ENCODE measurements around the gene TRIM9. TPM values are rescaled to one million over a fixed set of nuclear protein-coding genes. Genes with fewer than 3 reads are reported as not detected.

TRIM9 gene
- total RNA-seq, 1 donor, result 1.1 TPM

DNA sequence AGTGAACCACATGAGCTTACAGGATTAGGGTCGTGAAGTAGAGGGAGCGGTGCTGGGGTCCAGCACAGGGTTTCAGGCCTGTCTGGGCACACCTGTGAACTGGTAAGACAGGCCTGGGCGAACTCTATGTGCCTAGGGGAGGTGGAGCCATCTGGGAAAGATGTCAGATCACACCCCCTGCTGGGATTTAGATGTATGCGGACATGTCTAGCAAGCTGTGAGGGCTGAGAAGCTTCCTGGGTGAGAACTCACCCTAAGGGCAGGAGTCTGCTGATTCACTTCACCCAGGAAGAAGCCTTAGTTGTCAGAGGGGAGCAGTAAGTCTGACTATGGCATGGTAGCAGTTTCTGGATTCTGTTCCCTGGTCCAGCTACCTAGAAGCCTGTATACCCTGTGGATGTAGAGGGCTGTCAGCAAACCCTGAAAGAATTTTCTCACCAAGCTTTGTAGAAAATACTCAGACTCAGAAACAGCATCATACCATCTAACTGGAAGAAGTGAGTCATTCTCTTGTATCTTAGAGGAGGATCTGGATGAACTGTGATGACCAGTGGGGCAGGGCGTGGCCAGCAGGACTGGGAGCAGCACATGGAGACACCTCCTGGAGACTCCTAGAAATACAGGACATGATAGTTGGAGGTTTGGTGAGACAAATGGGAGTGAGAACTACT lies 139.4 kb downstream of the TRIM9 start:
- Histone ChIP-seq H4K20me1 (ENCODE audit: insufficient read depth, low read length) (no peaks in the 10 kb centered on the region), H3K4me2 (ENCODE audit: insufficient read depth, low read length) (peak overlapping the region; percentile 42), H3K4me1 (ENCODE audit: insufficient read depth, low read length) (peaks cover 15% of the 10 kb centered on the region), H3K27ac (ENCODE audit: low read depth, low read length) (peak overlapping the region; percentile 93), H3K79me2 (ENCODE audit: insufficient read depth, low read length) (no peaks in the 10 kb centered on the region), H3K9me3 (ENCODE audit: low read depth, low read length) (no peaks in the 10 kb centered on the region), H3K4me3 (ENCODE audit: insufficient read depth, low read length) (no peak overlapping the region), H3K36me3 (ENCODE audit: insufficient read depth, low read length) (no peaks in the 10 kb centered on the region), H2AFZ (ENCODE audit: low read length) (peak overlapping the region; percentile 64), H3K27me3 (ENCODE audit: insufficient read depth, low read length) (no peaks in the 10 kb centered on the region)
- TF ChIP-seq, protein P1, sequence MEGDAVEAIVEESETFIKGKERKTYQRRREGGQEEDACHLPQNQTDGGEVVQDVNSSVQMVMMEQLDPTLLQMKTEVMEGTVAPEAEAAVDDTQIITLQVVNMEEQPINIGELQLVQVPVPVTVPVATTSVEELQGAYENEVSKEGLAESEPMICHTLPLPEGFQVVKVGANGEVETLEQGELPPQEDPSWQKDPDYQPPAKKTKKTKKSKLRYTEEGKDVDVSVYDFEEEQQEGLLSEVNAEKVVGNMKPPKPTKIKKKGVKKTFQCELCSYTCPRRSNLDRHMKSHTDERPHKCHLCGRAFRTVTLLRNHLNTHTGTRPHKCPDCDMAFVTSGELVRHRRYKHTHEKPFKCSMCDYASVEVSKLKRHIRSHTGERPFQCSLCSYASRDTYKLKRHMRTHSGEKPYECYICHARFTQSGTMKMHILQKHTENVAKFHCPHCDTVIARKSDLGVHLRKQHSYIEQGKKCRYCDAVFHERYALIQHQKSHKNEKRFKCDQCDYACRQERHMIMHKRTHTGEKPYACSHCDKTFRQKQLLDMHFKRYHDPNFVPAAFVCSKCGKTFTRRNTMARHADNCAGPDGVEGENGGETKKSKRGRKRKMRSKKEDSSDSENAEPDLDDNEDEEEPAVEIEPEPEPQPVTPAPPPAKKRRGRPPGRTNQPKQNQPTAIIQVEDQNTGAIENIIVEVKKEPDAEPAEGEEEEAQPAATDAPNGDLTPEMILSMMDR (IDR thresholded peaks at IDR 0.05; ENCODE audit: extremely low read depth, low read depth, low read length), result peak; percentile 68
- DNase-seq (ENCODE audit: insufficient read length, low spot score, missing footprints), result peak; percentile 98

DNA sequence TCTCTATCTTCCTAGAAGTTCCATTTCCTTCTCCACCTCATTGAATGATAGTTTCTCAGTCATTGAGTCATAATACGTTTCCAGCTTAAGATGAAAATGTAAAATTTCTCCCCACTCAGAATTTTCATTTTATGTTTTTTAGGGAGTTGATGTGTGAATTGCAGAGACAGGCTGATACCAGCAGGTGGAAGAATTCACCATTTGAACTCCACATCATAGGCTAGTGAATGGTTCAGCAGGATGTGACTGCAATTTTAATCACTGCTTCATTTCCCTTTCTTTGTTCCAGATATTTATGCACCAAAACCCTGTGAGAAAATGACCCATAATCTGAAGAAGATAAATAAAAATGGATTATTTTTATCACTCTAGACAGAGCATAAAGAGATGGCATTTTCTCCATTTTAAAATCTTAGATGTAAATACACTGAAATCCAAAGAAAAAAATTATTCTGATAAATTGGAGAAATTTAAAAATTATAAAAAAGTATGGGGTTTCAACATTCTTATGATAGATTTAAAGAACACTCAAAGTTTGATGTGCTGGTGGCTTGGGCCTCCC lies 140.0 kb downstream of the TRIM9 start:
- Histone ChIP-seq H3K9me3 (ENCODE audit: low read depth, low read length) (no peaks in the 10 kb centered on the region), H3K27me3 (ENCODE audit: insufficient read depth, low read length) (no peaks in the 10 kb centered on the region), H3K4me3 (ENCODE audit: insufficient read depth, low read length) (no peak overlapping the region), H4K20me1 (ENCODE audit: insufficient read depth, low read length) (no peaks in the 10 kb centered on the region), H3K4me2 (ENCODE audit: insufficient read depth, low read length) (peak overlapping the region; percentile 42), H3K36me3 (ENCODE audit: insufficient read depth, low read length) (no peaks in the 10 kb centered on the region), H3K27ac (ENCODE audit: low read depth, low read length) (peak overlapping the region; percentile 93), H3K4me1 (ENCODE audit: insufficient read depth, low read length) (peaks cover 15% of the 10 kb centered on the region), H3K79me2 (ENCODE audit: insufficient read depth, low read length) (no peaks in the 10 kb centered on the region), H2AFZ (ENCODE audit: low read length) (peak overlapping the region; percentile 64)
- DNase-seq (ENCODE audit: insufficient read length, low spot score, missing footprints), result peak; percentile 72
- TF ChIP-seq, protein P1 (IDR thresholded peaks at IDR 0.05; ENCODE audit: extremely low read depth, low read depth, low read length), result peak; percentile 81

DNA sequence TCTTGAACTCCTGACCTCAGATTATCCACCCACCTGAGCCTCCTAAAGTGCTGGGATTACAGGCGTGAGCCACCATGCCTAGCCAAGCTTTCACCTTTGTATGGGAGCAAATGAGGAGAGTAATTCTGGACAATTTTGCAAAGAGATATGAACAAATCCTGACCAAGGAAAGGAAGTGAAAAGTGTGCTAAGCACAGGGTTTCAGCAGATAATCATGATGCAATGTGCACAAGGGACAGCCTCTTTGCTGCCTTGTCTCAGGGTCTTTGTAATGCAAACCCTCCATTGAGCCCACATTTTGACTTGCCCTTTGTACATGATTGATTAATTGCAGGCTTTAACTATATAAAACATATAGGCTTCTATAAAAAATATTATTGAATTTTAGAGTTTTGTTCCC lies 141.4 kb downstream of the TRIM9 start:
- Histone ChIP-seq H3K4me2 (ENCODE audit: insufficient read depth, low read length) (no peak overlapping the region), H3K36me3 (ENCODE audit: insufficient read depth, low read length) (no peaks in the 10 kb centered on the region), H3K9me3 (ENCODE audit: low read depth, low read length) (no peaks in the 10 kb centered on the region), H3K27ac (ENCODE audit: low read depth, low read length) (no peak overlapping the region), H4K20me1 (ENCODE audit: insufficient read depth, low read length) (no peaks in the 10 kb centered on the region), H3K79me2 (ENCODE audit: insufficient read depth, low read length) (no peaks in the 10 kb centered on the region), H2AFZ (ENCODE audit: low read length) (no peak overlapping the region), H3K4me1 (ENCODE audit: insufficient read depth, low read length) (peaks cover 15% of the 10 kb centered on the region), H3K27me3 (ENCODE audit: insufficient read depth, low read length) (no peaks in the 10 kb centered on the region), H3K4me3 (ENCODE audit: insufficient read depth, low read length) (no peak overlapping the region)
- TF ChIP-seq, protein P1 (IDR thresholded peaks at IDR 0.05; ENCODE audit: extremely low read depth, low read depth, low read length), result no peak
- DNase-seq (ENCODE audit: insufficient read length, low spot score, missing footprints), result no peak

DNA sequence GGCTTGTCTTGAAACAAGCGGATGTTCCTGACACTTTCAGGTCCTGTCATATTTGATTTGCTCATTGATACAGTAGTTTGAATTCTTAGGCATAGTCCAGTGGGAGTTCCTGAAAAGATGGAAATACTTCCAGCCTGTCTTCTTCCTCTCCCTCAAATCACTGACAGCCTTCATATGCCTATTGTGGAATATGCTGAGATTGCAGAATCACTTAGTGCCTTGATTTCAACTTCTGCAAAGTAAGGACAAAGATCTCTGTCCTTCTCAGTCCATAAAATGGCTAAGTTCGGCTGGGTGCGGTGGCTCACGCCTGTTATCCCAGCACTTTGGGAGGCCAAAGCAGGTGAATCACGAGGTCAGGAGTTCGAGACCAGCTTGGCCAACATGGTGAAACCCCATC lies 143.9 kb downstream of the TRIM9 start:
- DNase-seq (ENCODE audit: insufficient read length, low spot score, missing footprints), result no peak

More for the DNA sequence above, 143.9 kb downstream of the TRIM9 start:
- peaks cover 10% of the 10 kb centered on the region for H3K4me1 ChIP-seq (ENCODE audit: insufficient read depth, low read length)
- no peaks in the 10 kb centered on the region for H4K20me1 ChIP-seq (ENCODE audit: insufficient read depth, low read length)
- TF ChIP-seq, protein P1 (IDR thresholded peaks at IDR 0.05; ENCODE audit: extremely low read depth, low read depth, low read length), result no peak
- no peak overlapping the region for H3K4me3 ChIP-seq (ENCODE audit: insufficient read depth, low read length)
- no peak overlapping the region for H2AFZ ChIP-seq (ENCODE audit: low read length)
- no peaks in the 10 kb centered on the region for H3K36me3 ChIP-seq (ENCODE audit: insufficient read depth, low read length)
- H3K27me3 ChIP-seq (ENCODE audit: insufficient read depth, low read length), result no peaks in the 10 kb centered on the region
- no peaks in the 10 kb centered on the region for H3K9me3 ChIP-seq (ENCODE audit: low read depth, low read length)
- H3K4me2 ChIP-seq (ENCODE audit: insufficient read depth, low read length), result no peak overlapping the region
- no peaks in the 10 kb centered on the region for H3K79me2 ChIP-seq (ENCODE audit: insufficient read depth, low read length)
- H3K27ac ChIP-seq (ENCODE audit: low read depth, low read length), result no peak overlapping the region

Data from osteoblast (primary cell).